DMS 273 treated with DMSO at 0.1 percent for 48 hours (cell line): ENCODE measurements around the gene NUDT4.
A peak's percentile ranks its signal among the peaks of the same experiment; 100 is the strongest.
"Not testable (repeated sequence)": the region's sequence is repeated elsewhere in the genome, so short reads cannot be mapped to it uniquely, and the experiment has no call there.

Experiments
- DNase-seq: peaks from one replicate; lab custom pipeline; 2025; lab: John Stamatoyannopoulos, UW

NUDT4 gene

GRCh38 chr12:93368766-93369165, 9.0 kb upstream of the NUDT4 start:
- DNase-seq, result no peak

DNA sequence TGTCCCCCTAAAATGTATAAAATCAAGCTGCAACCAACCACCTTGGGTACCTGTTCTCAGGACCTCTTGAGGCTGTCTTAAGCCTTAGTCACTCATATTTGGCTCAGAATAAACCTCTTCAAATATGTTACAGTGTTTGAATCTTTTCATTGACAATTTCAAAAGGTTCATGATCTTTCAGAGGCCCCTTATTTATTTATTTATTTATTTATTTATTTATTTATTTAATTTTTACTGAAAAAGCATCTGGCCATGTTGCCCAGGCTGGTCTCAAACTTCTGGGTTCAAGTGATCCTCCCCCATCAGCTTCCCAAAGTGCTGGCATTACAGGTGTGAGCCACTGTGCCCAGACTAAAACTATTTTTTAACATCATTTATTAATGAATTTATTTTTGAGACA, 8.2 kb upstream of the NUDT4 start:
- no peak for DNase-seq

DNA sequence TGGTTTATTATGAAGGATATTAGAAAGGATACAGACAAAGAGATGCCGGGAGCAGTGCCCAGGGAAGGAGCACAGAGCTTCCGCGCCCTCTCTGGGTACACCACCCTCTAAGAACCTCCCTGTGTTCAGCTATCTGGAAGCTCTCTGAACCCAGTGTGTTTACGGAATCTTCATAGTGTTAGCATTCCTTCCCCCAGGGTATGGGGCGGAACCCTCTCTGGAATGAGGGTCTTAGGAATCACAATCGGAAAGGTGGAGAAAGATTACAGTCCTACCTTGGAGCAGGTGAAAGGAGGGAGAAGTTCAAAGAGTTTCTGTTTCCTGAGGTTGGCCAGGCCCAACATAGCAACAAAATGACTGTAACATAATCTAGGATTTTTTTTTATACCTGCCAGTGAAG, 6.8 kb upstream of the NUDT4 start:
- no peak for DNase-seq

DNA sequence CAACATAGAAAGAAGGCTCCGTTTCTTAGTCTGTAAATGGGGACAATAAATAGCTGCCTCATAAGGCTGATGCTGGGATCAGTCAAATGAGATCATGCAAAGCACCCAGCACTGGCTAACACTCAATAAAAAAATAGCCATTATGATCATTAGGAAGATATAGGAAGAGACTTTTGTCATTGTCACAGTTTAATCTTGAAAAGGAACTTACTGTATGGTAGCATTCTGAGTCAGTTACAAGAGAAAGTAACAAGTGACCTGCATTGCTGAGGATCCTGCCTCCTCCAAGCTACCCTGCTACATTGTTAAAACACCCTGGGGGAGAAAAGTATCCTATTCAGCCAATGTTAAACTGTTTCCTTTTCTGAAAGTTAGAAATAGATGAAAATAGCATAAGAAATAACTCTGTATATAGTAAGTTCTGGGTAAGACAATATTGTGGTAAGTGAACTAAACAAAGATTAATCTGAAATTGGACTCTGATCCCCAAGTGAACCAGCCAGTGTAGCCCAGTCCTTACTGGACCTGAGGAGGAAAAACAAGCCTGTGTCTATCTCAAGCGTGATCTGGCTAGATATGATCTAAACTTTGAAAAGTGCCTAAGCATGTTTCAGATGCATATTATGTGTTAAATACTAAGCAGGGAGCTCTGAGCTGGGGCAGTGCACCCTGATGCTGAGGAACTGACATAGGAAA, 3.6 kb upstream of the NUDT4 start:
- DNase-seq, result no peak

- no peak for DNase-seq
These were observed 1.8 kb upstream of the NUDT4 start for GRCh38 chr12:93375906-93376305.

DNA sequence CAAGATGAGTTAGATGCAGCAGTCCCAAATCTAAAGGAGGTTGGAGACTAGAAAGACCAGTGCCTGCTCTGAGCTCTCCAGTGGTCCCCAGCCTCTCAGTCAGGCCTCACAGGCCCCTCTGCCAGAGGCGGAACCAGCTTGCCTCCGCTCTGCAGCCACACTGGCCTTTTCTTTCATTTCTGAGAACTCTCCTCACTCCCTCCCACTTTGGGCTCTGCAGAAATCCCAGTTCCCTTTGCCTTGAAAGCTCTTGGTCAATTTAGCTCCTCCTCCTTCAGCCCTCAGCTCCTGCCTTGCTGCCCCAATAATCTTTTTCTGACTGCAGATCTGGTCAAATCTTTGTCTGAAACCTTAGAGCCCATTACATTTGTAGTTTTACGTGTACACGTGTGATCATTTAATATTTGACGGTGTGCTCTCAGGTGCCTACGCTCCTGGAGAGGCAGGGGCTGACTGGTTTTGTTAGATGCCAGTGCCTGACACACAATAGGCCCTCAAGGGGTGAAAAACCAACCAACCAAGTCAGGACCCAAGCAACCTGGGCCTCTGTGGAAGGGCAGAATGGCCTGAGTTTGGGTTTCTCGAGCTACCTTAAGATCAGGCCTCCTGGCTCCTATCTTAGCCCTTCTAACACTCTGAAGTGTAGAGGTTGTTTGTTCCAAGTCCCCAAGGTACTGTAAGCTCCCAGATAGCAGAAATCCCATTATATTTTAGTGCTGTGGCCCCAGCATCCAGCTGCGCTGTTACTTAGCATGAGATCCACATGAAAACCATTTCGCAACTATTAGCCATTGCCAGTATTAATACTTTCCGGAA, 1.1 kb upstream of the NUDT4 start:
- DNase-seq, result no peak

GRCh38 chr12:93378196-93378997, 672 bp downstream of the NUDT4 start:
- not testable (repeated sequence) for DNase-seq

- DNase-seq, result peak; percentile 30
These were observed 1.2 kb downstream of the NUDT4 start for GRCh38 chr12:93378998-93379325.

- DNase-seq, result no peak
These were observed 1.7 kb downstream of the NUDT4 start for GRCh38 chr12:93379326-93379980.

DNA sequence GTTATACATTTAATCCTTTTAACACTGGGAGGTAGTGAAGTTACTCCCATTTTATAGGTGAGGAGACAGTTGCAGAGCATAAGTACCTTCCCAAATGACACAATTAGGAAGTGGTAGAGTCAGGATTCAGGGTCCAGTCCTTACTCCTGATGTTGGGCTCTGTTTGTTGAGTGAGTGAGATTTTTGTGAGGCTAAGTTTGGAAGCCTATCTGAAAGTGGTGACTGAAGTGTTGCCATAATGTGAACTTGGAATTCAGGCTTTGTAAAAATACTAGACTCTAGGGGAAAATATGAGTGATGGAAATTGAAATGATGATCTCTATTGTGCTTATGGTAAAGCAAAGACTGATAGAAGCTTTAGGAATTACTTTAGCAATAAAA, 2.2 kb downstream of the NUDT4 start:
- no peak for DNase-seq

DNA sequence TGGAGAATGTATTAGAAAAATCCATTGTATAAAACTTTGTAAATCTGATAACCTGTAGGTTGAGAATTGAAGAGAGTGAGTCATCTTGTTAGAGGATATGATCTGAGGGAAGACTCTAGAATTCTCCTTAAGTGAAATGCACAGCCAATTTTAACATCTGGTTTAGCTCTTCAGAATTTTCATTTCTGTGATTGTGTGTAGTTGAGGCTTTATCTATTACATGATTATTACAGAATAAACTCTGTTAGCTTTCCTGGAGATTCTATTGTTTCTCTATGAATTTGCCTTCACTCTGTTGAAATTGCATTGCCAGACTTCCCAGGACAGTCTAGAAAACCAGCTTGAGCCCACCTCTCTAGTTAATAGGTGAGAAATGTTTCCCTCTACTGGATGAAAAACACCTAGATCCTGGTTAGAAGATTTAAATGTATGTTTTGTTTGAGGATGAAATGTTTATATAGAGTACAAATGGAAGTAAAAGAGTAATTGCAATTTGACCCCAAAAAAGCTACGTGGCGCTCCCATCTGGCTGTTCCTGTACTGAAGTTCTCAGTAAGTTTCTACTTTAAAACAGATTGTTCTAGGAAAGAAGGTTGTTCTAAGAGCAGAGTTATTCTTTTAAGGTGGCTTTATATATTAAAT, 2.9 kb downstream of the NUDT4 start:
- DNase-seq, result no peak

- no peak for DNase-seq
These were observed 3.6 kb downstream of the NUDT4 start for GRCh38 chr12:93381161-93381975.

- not testable (repeated sequence) for DNase-seq
These were observed 4.3 kb downstream of the NUDT4 start for GRCh38 chr12:93381976-93382437.

DNA sequence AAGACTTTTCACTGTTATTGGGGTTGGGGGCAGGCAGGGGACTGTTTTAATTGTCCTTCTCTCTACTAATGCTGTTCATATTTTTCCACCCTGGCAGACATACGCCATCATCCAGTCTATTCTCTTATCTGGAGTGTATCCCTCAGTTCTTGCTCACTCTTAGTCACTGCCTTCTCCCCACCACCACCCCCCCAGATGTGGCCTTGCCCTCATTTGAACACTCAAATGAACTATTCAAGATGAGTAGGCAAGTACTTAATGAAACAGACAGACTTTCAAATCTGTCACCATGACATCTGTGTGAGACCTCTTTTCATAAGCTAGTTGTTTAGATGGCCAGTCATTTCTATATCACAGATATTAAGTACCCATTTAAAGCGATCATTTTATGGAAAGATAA, 10.1 kb downstream of the NUDT4 start:
- DNase-seq, result no peak

DNA sequence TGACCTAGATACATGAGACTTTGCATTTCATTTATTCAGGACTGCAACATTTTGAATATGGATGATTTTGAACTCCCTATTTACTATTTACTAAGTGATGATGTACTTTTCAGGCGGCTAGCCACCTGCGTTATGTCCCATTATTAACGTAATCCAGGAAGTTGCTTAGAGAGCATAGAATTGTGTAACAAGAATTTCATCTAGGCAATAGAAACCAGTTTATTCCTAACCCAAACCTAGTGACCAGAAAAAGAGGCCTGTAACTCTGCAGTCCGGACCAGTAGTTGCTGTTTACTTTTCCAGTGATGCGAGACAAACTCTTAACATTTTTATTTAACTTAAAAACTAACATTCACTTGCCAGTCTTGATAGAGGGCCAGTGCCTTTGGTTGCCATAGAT, 12.3 kb downstream of the NUDT4 start:
- no peak for DNase-seq

GRCh38 chr12:93390549-93391297, 13.0 kb downstream of the NUDT4 start:
- DNase-seq, result no peak

DNA sequence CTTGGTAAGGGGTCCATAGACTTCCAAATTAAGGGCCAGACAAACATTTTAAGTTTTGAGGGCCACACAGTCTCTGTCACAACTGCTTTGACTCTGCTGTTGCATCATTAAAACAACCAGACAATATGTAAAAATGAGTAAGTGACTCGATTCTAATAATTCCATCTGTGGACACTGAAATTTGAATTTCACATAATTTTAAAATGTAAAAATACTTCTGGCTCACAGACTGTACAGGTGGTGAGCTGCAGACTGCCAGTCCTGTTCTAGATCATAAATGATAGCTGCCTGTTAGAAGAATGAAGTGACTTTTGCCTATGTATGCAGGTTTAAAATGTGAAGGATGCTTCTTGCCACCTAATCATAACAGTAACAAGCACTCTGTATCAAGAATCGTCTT, 15.7 kb downstream of the NUDT4 start:
- no peak for DNase-seq

- no peak for DNase-seq
These were observed 19.7 kb downstream of the NUDT4 start for GRCh38 chr12:93397412-93397811.

- DNase-seq, result not testable (repeated sequence)
These were observed 21.6 kb downstream of the NUDT4 start for GRCh38 chr12:93399183-93399863.
